Neuronal stem cell (in vitro differentiated cells): ENCODE data around the gene MBP.

Experiments used
- DNase-seq: peaks from one replicate; pipeline ENCODE4 v3.0.0-alpha.2; 2013; ENCODE audit warnings: low spot score
- H2AFZ ChIP-seq: one replicate; pipeline ENCODE4 v1.6.1; 2013; ENCODE audit warnings: mild to moderate bottlenecking, low read length, inconsistent platforms
- H2AK5ac ChIP-seq: 2 replicates; pipeline ENCODE4 v1.6.1; 2013; ENCODE audit warnings: low read depth, mild to moderate bottlenecking, inconsistent platforms, low read length, moderate library complexity, mixed read lengths
- H2BK120ac ChIP-seq: 2 replicates; pipeline ENCODE4 v1.6.1; 2013; ENCODE audit warnings: low read depth, mild to moderate bottlenecking, inconsistent platforms, low read length, moderate library complexity, mixed read lengths
- H2BK12ac ChIP-seq: one replicate; pipeline ENCODE4 v1.6.1; 2013; ENCODE audit warnings: low read length, inconsistent platforms
- H2BK15ac ChIP-seq: 2 replicates; pipeline ENCODE4 v1.6.1; 2013; ENCODE audit warnings: mild to moderate bottlenecking, low read length, inconsistent platforms, mixed read lengths
- H2BK5ac ChIP-seq: one replicate; pipeline ENCODE4 v1.6.1; 2013; ENCODE audit warnings: inconsistent platforms, mild to moderate bottlenecking, low read length, moderate library complexity
- H3K14ac ChIP-seq: one replicate; pipeline ENCODE4 v1.6.1; 2013; ENCODE audit warnings: low read length, inconsistent platforms
- H3K18ac ChIP-seq: 2 replicates; pipeline ENCODE4 v1.6.1; 2013; ENCODE audit warnings: low read length, inconsistent platforms
- H3K23ac ChIP-seq: 2 replicates; pipeline ENCODE4 v1.6.1; 2013; ENCODE audit warnings: low read depth, mild to moderate bottlenecking, mixed read lengths, low read length, inconsistent platforms; ENCODE audit not compliant: poor library complexity
- H3K27ac ChIP-seq: replicated peaks from 3 replicates; pipeline ENCODE4 v1.5.1; 2013; ENCODE audit warnings: low read length, inconsistent platforms
- H3K27me3 ChIP-seq, 3 experiments: 2 replicates each; pipeline ENCODE4 v1.6.1; 2013; ENCODE audit warnings: low read length in 3 of 3, mild to moderate bottlenecking in 2 of 3, inconsistent platforms in 1 of 3, low read depth in 1 of 3, mixed read lengths in 1 of 3, moderate library complexity in 1 of 3; ENCODE audit not compliant: control insufficient read depth in 3 of 3, insufficient read depth in 3 of 3
- H3K36me3 ChIP-seq, 2 donors: replicated peaks in 1 of 2; 2 replicates each; pipeline ENCODE4 v1.6.1; 2013; ENCODE audit warnings: low read length in 2 of 2; ENCODE audit not compliant: control insufficient read depth in 2 of 2, insufficient read depth in 2 of 2
- H3K4ac ChIP-seq: 2 replicates; pipeline ENCODE4 v1.6.1; 2013; ENCODE audit warnings: inconsistent platforms, mild to moderate bottlenecking, low read length, moderate library complexity
- H3K4me1 ChIP-seq, 2 donors: 1 replicate in 1 of 2; 2 replicates in 1 of 2; pipeline ENCODE4 v1.6.1; 2013; ENCODE audit warnings: low read length in 2 of 2, low read depth in 1 of 2; ENCODE audit not compliant: control insufficient read depth in 2 of 2, insufficient read depth in 1 of 2
- H3K4me2 ChIP-seq: one replicate; pipeline ENCODE4 v1.6.1; 2013; ENCODE audit warnings: mild to moderate bottlenecking, low read length, inconsistent platforms; ENCODE audit not compliant: insufficient read depth, poor library complexity, severe bottlenecking
- H3K4me3 ChIP-seq, 2 donors: 2 replicates each; pipeline ENCODE4 v1.5.1; 2013; ENCODE audit warnings: low read length in 2 of 2, mild to moderate bottlenecking in 2 of 2, inconsistent platforms in 1 of 2, moderate library complexity in 1 of 2
- H3K79me1 ChIP-seq: one replicate; pipeline ENCODE4 v1.6.1; 2013; ENCODE audit warnings: low read depth, mild to moderate bottlenecking, inconsistent platforms, low read length, moderate library complexity
- H3K9ac ChIP-seq: one replicate; pipeline ENCODE4 v1.6.1; 2013; ENCODE audit warnings: mild to moderate bottlenecking, low read depth, low read length, inconsistent platforms; ENCODE audit not compliant: poor library complexity
- H3K9me3 ChIP-seq, 2 donors: replicated peaks in 1 of 2; 2 replicates each; pipeline versions ENCODE3 to v1.6.1; 2013; ENCODE audit warnings: low read length in 2 of 2, mild to moderate bottlenecking in 2 of 2, inconsistent platforms in 1 of 2, low read depth in 1 of 2, mixed read lengths in 1 of 2, moderate library complexity in 1 of 2; ENCODE audit not compliant: control insufficient read depth in 2 of 2, insufficient read depth in 1 of 2
- H4K8ac ChIP-seq: one replicate; pipeline ENCODE4 v1.6.1; 2013; ENCODE audit warnings: low read depth, mild to moderate bottlenecking, inconsistent platforms, low read length, moderate library complexity
- H4K91ac ChIP-seq: one replicate; pipeline ENCODE4 v1.6.1; 2013; ENCODE audit warnings: low read length, low read depth, mild to moderate bottlenecking, inconsistent platforms; ENCODE audit not compliant: poor library complexity
- WGBS, 2 donors: extraction: QIAGEN DNeasy Blood & Tissue Kit; methylation state at CpG; one replicate each; pipeline ENCODE4 v1.1.7; 2013; ENCODE audit warnings: missing lambda C conversion rate in 2 of 2, mixed read lengths in 1 of 2; ENCODE audit not compliant: insufficient read length in 2 of 2, insufficient replicate concordance in 1 of 2; ENCODE audit errors: extremely low coverage in 2 of 2; 5-methylcytosine and 5-hydroxymethylcytosine counted together

Gene MBP

GRCh38 chr18:77136076-77136718 lies 3.6 kb upstream of the MBP start:
- Histone ChIP-seq H2BK5ac (no peak overlapping the region), H3K9ac (no peak overlapping the region), H2BK12ac (no peak overlapping the region), H4K91ac (no peak overlapping the region), H3K4me3 (no peak overlapping the region), H2BK120ac (no peak overlapping the region), H2AFZ (no peak overlapping the region), H4K8ac (no peak overlapping the region), H3K4me2 (no peak overlapping the region), H3K14ac (no peak overlapping the region), H3K18ac (peak overlapping the region; percentile 22), H3K4ac (no peak overlapping the region), H3K23ac (no peak overlapping the region), H3K36me3 (no peaks in the 10 kb centered on the region), H3K79me1 (no peaks in the 10 kb centered on the region), H3K4me1 (peaks cover 0 to 2% of the 10 kb centered on the region in 2 donors), H2BK15ac (peak overlapping the region; percentile 1), H3K9me3 (peaks cover 0 to 3% of the 10 kb centered on the region in 2 donors), H3K27me3 (peaks cover 15 to 52% (median 29%) of the 10 kb centered on the region in 3 experiments), H3K27ac (no peak overlapping the region), H2AK5ac (peak overlapping the region; percentile 29)
- DNase-seq = no peak
- WGBS, 2 donors = no CpG with 5 or more reads among the region's 8 CpGs

- no peaks in the 10 kb centered on the region for H3K36me3 ChIP-seq
- H3K4me2 ChIP-seq = no peak overlapping the region
- no peak overlapping the region for H3K4me3 ChIP-seq
- no peak overlapping the region for H3K23ac ChIP-seq
- H3K79me1 ChIP-seq = no peaks in the 10 kb centered on the region
- H4K8ac ChIP-seq = no peak overlapping the region
- H3K4ac ChIP-seq = no peak overlapping the region
- H2BK120ac ChIP-seq = no peak overlapping the region
- H4K91ac ChIP-seq = no peak overlapping the region
- no peak overlapping the region for H3K27ac ChIP-seq
- no peak overlapping the region for H3K9ac ChIP-seq
- H2BK5ac ChIP-seq = no peak overlapping the region
- no peak overlapping the region for H2BK15ac ChIP-seq
- peaks cover 0 to 2% of the 10 kb centered on the region in 2 donors for H3K4me1 ChIP-seq
- H3K27me3 ChIP-seq = peaks cover 16 to 59% (median 35%) of the 10 kb centered on the region in 3 experiments
- H3K14ac ChIP-seq = no peak overlapping the region
- no peak overlapping the region for H2AK5ac ChIP-seq
- H2AFZ ChIP-seq = no peak overlapping the region
- H3K18ac ChIP-seq = no peak overlapping the region
- no peak for DNase-seq
- no CpG with 5 or more reads among the region's 16 CpGs for WGBS, 2 donors
- peaks cover 0 to 3% of the 10 kb centered on the region in 2 donors for H3K9me3 ChIP-seq
- H2BK12ac ChIP-seq = no peak overlapping the region
Measured at GRCh38 chr18:77135339-77136075, 2.9 kb upstream of the MBP start.

- WGBS, 2 donors = no CpG with 5 or more reads among the region's 4 CpGs
- Histone ChIP-seq H3K27me3 (peaks cover 16 to 68% (median 41%) of the 10 kb centered on the region in 3 experiments), H3K9ac (no peak overlapping the region)
Measured at GRCh38 chr18:77134611-77135010, 2.0 kb upstream of the MBP start.

GRCh38 chr18:77133835-77134496 lies 1.4 kb upstream of the MBP start:
- H3K4me2 ChIP-seq = no peak overlapping the region
- peaks cover 16 to 75% (median 42%) of the 10 kb centered on the region in 3 experiments for H3K27me3 ChIP-seq
- no peaks in the 10 kb centered on the region for H3K36me3 ChIP-seq
- H3K4me1 ChIP-seq = peaks cover 0 to 4% of the 10 kb centered on the region in 2 donors
- no peak overlapping the region for H3K4me3 ChIP-seq
- no peak overlapping the region for H2BK5ac ChIP-seq
- no peak for DNase-seq
- no peak overlapping the region for H2BK12ac ChIP-seq
- H2AK5ac ChIP-seq = no peak overlapping the region
- no peak overlapping the region for H4K91ac ChIP-seq
- H3K14ac ChIP-seq = no peak overlapping the region
- no peak overlapping the region for H3K23ac ChIP-seq
- H3K27ac ChIP-seq = no peak overlapping the region
- no peak overlapping the region for H4K8ac ChIP-seq
- no peaks in the 10 kb centered on the region for H3K79me1 ChIP-seq
- H3K9ac ChIP-seq = no peak overlapping the region
- no peak overlapping the region for H2BK120ac ChIP-seq
- no CpG with 5 or more reads among the region's 12 CpGs for WGBS, 2 donors
- H2AFZ ChIP-seq = peak overlapping the region; percentile 92
- no peak overlapping the region for H2BK15ac ChIP-seq
- no peak overlapping the region for H3K18ac ChIP-seq
- H3K4ac ChIP-seq = no peak overlapping the region
- no peaks in the 10 kb centered on the region for H3K9me3 ChIP-seq

More at GRCh38 chr18:77134611-77135010, 2.0 kb upstream of the MBP start:
- Histone ChIP-seq H4K8ac (no peak overlapping the region), H3K23ac (no peak overlapping the region), H2AK5ac (no peak overlapping the region), H2AFZ (no peak overlapping the region), H2BK5ac (no peak overlapping the region), H3K27ac (no peak overlapping the region), H3K4me2 (no peak overlapping the region), H3K4me1 (peaks cover 0 to 2% of the 10 kb centered on the region in 2 donors), H3K4me3 (no peak overlapping the region), H3K79me1 (no peaks in the 10 kb centered on the region), H2BK15ac (no peak overlapping the region), H3K14ac (no peak overlapping the region), H3K9me3 (peaks cover 0 to under 1% of the 10 kb centered on the region in 2 donors), H3K18ac (no peak overlapping the region), H3K4ac (no peak overlapping the region), H2BK120ac (no peak overlapping the region), H4K91ac (no peak overlapping the region), H3K36me3 (no peaks in the 10 kb centered on the region), H2BK12ac (no peak overlapping the region)
- no peak for DNase-seq
